GM10847 (cell line): Measurements from ENCODE around the gene MMP3.

Experiments
- POLR2A ChIP-seq: IDR thresholded peaks from 2 replicates; pipeline ENCODE4 v1.6.1; 2011; ENCODE audit not compliant: insufficient read length; ENCODE audit errors: extremely low read depth

The MMP3 gene

DNA sequence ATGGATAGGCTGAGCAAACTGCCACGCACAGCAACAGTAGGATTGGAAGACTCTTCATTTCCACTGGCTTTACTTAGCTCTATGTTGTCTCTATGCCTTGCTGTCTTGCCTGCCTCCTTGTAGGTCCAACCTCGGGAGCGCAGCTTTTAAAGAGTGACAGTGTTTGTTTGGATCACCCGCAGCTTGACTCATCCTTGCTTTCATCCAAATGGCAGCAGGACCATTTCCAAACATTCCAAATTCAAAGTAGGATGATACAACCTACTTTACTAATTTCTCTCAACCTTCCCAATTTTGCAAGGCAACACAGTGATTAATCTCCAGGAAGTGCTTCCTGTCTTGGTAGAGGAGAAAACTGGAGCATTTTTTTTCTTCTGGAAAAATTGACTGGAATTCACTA lies at the start of gene MMP3:
MMP3 (minus strand) TSS at position 121 of the 400 bp plus-strand sequence; CDS start at position 58, 63 bp downstream.
- TF ChIP-seq POLR2A = no peak

- TF ChIP-seq POLR2A = no peak
Observed at GRCh38 chr11:102891736-102892135, 48.3 kb upstream of the MMP3 start.

GRCh38 chr11:102886999-102887398 lies 43.6 kb upstream of the MMP3 start:
- no peak for TF ChIP-seq POLR2A

DNA sequence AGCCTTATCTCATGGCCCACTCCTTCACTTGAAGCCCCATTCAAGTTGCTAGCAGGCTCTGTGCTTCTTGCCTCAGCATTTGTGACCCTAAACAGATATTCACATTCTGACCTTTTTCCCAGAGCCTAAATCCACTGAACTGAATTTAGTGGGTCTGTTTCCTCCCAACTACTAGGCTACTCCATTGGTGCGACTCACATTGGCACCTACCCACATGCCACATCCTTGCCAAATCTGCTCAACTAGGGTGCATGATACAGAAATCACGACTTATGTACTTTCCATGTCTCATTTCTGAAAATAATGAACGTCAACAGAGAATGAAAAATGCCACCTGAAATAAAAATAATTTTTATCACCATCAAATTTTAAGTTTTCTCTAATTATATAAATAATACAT lies 39.7 kb upstream of the MMP3 start:
- no peak for TF ChIP-seq POLR2A

- TF ChIP-seq POLR2A = no peak
Observed at GRCh38 chr11:102882389-102883024, 39.1 kb upstream of the MMP3 start.

DNA sequence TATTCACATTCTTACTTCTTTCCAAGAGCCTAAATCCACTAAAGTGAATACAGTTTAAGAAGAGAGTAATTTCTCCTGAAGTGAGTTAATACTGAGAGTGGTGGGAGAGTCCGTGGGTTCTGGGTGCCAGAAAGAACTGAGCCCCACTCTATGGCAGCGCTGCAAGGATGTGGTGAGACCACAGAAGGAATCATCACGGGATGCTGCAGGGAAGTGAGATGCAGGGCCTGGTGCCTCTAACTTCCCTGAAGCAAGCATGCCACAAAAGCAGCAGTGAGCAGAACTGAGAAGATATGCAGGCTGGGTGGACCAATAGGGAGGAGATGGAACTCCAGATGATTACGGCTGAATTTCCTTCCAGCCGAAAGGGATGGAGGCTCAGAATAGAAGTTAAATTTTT lies 36.4 kb upstream of the MMP3 start:
- no peak for TF ChIP-seq POLR2A

DNA sequence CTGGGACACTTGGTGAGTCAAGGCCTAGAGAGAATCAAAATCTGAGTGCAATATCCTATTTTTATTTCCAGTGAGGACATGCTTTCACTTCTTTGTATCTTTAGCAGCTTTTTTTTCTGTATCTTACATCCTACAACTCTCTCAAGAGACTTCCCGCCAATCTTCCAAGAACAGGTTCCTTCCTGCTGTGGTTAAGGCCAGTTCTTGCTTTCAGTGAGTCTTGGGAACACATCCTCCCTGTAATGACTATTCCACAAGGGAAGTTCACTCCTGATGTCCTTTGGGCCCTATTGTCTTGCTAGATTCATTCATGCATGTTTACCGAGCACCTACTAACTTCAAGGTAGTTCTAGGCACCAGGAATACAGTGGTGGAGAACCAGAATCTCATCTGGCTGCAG lies 35.2 kb upstream of the MMP3 start:
- no peak for TF ChIP-seq POLR2A

- no peak for TF ChIP-seq POLR2A
Observed at GRCh38 chr11:102874852-102875251, 31.4 kb upstream of the MMP3 start, which contains the start of gene MMP12. Gene MMP12, minus strand, starts transcription at chr11:102874982. Its CDS starts 45 bp downstream, at chr11:102874937.

- no peak for TF ChIP-seq POLR2A
Observed at GRCh38 chr11:102868339-102868738, 24.9 kb upstream of the MMP3 start.

- TF ChIP-seq POLR2A = no peak
Observed at GRCh38 chr11:102864724-102865123, 21.3 kb upstream of the MMP3 start.

- no peak for TF ChIP-seq POLR2A
Observed at GRCh38 chr11:102853956-102854355, 10.5 kb upstream of the MMP3 start.

DNA sequence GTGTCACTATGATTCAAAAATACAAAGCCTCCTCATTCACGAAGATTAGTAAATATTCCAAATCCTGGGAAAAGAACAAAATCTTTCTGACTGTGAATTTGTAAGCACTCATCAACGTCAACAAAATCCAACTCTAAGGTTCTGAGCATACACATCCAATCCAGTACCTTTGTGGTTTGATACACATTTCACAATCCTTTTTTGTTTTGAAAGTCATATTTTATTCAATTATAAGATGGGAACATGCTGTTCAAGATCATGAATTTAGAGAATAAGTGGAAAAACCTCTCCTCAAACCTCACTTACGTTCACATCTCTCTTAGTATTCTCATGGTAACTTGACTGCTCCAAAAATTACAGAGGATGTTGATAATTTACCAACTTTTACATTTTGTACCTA lies 9.6 kb upstream of the MMP3 start:
- no peak for TF ChIP-seq POLR2A

- TF ChIP-seq POLR2A = no peak
Observed at GRCh38 chr11:102850973-102851745, 7.8 kb upstream of the MMP3 start.

GRCh38 chr11:102849311-102849710 lies 5.9 kb upstream of the MMP3 start:
- no peak for TF ChIP-seq POLR2A

- no peak for TF ChIP-seq POLR2A
Observed at GRCh38 chr11:102846292-102846691, 2.9 kb upstream of the MMP3 start.

GRCh38 chr11:102842930-102843329 lies 479 bp downstream of the MMP3 start:
- no peak for TF ChIP-seq POLR2A
